A549 (cell line): ENCODE measurements around the gene CASK. TPM values are rescaled to one million over a fixed set of nuclear protein-coding genes. Genes with fewer than 3 reads are reported as not detected.
A peak's percentile ranks its signal among the peaks of the same experiment; 100 is the strongest.

Experiments used
- ATAC-seq, 2 experiments: fragments of 200-7000 bp in 1 of 2; fragments of >200 bp in 1 of 2; cut with Nextera tagmentation in 1 of 2; cut with Tn5 transposase in 1 of 2; 3 replicates each; pipeline versions ENCODE4 v1.8.0 to v1.9.1; 2018 to 2020; ENCODE audit warnings: mild to moderate bottlenecking in 1 of 2, moderate library complexity in 1 of 2
- CTCF ChIA-PET: fragments of 300-600 bp; sonication (Branson Sonifier 250); formaldehyde crosslinking; extraction: SDS; loops from one replicate; lab custom pipeline; 2021; ENCODE audit warnings: antibody characterized with exemption, inconsistent platforms; lab: Yijun Ruan, JAX
- POLR2A ChIA-PET: fragments of 350-600 bp; formaldehyde crosslinking; extraction: SDS; loops from one replicate; lab custom pipeline; 2021; ENCODE audit warnings: antibody characterized with exemption, inconsistent platforms; lab: Yijun Ruan, JAX
- DNase-seq, 2 experiments: peaks; one replicate each; pipeline versions ENCODE4 v3.0.0 to v3.0.0-alpha.2; 2011 to 2016; ENCODE audit warnings: low read depth in 1 of 2, low spot score in 1 of 2
- FAIRE-seq: peaks from 2 replicates; lab custom pipeline; 2011; peaks lifted over from hg19 to GRCh38; lab: Jason Lieb, UNC
- H3K27ac ChIP-seq, 2 experiments: fragments of >200 bp; sonication (Bioruptor Twin); formaldehyde crosslinking; 3 replicates each; pipeline ENCODE4 v1.5.1; 2016 to 2017
- H3K4me1 ChIP-seq: fragments of >200 bp; sonication (Bioruptor Twin); formaldehyde crosslinking; 3 replicates; pipeline ENCODE4 v1.6.1; 2016
- H3K4me2 ChIP-seq: fragments of >200 bp; sonication (Bioruptor Twin); formaldehyde crosslinking; 3 replicates; pipeline ENCODE4 v1.6.1; 2016
- H3K4me3 ChIP-seq: fragments of >200 bp; sonication (Bioruptor Twin); formaldehyde crosslinking; 3 replicates; pipeline ENCODE4 v1.5.1; 2016
- H3K9me3 ChIP-seq: fragments of >200 bp; sonication (Bioruptor Twin); formaldehyde crosslinking; 3 replicates; pipeline ENCODE4 v1.6.1; 2016
- BHLHE40 ChIP-seq: IDR thresholded peaks from 2 replicates; pipeline ENCODE4 v1.6.1; 2012; ENCODE audit warnings: low read depth, low read length, inconsistent platforms
- CBX2 ChIP-seq: fragments of 200-600 bp; sonication (generic); IDR thresholded peaks from 2 replicates; pipeline ENCODE4 v1.6.1; 2016; ENCODE audit warnings: low read depth, mild to moderate bottlenecking, borderline replicate concordance
- CHD4 ChIP-seq: fragments of 200-600 bp; sonication (generic); IDR thresholded peaks from 2 replicates; pipeline ENCODE4 v1.6.1; 2016; ENCODE audit warnings: antibody characterized with exemption, mild to moderate bottlenecking, borderline replicate concordance
- EHF ChIP-seq: fragments of 250-450 bp; sonication (Bioruptor Pico); IDR thresholded peaks from 2 replicates; pipeline ENCODE4 v1.5.0; 2020; ENCODE audit warnings: mild to moderate bottlenecking
- EHMT2 ChIP-seq: fragments of 200-600 bp; sonication (generic); IDR thresholded peaks from 2 replicates; pipeline ENCODE4 v1.6.1; 2016; ENCODE audit warnings: antibody characterized with exemption, low read depth, mild to moderate bottlenecking, moderate library complexity
- EP300 ChIP-seq, 2 experiments: fragments of >200 bp; sonication (Bioruptor Twin); formaldehyde crosslinking; IDR thresholded peaks; 2 replicates in 1 of 2; 3 replicates in 1 of 2; pipeline ENCODE4 v1.6.1; 2016 to 2017
- ESRRA ChIP-seq: fragments of 150-350 bp; IDR thresholded peaks from 2 replicates; pipeline ENCODE4 v1.6.1; 2014; ENCODE audit warnings: mild to moderate bottlenecking, low read length, borderline replicate concordance
- FOSL2 ChIP-seq, 2 experiments: fragments of 450-650 bp in 1 of 2; fragments of >200 bp in 1 of 2; sonication (Bioruptor Twin) in 1 of 2; formaldehyde crosslinking; IDR thresholded peaks; 2 replicates each; pipeline versions ENCODE4 v1.5.0 to v1.6.1; 2016 to 2020; ENCODE audit warnings: mild to moderate bottlenecking in 1 of 2, moderate library complexity in 1 of 2
- FOXS1 ChIP-seq: fragments of 250-450 bp; sonication (Bioruptor Pico); IDR thresholded peaks from 2 replicates; pipeline ENCODE4 v1.5.0; 2020; ENCODE audit warnings: mild to moderate bottlenecking, moderate library complexity
- HES2 ChIP-seq: fragments of >200 bp; sonication (Bioruptor Twin); formaldehyde crosslinking; IDR thresholded peaks from 2 replicates; pipeline ENCODE4 v1.6.1; 2016
- HOXA7 ChIP-seq: fragments of 250-450 bp; sonication (Bioruptor Pico); IDR thresholded peaks from 2 replicates; pipeline ENCODE4 v1.5.0; 2020; ENCODE audit warnings: mild to moderate bottlenecking, moderate library complexity
- HOXB13 ChIP-seq: fragments of 250-450 bp; sonication (Bioruptor Pico); IDR thresholded peaks from 2 replicates; pipeline ENCODE4 v1.5.0; 2020; ENCODE audit warnings: low read depth, mild to moderate bottlenecking, moderate library complexity
- MAFK ChIP-seq: fragments of 450-650 bp; IDR thresholded peaks from 2 replicates; pipeline ENCODE4 v1.6.1; 2014; ENCODE audit not compliant: partially characterized antibody
- MAZ ChIP-seq: fragments of 150-350 bp; IDR thresholded peaks from 2 replicates; pipeline ENCODE4 v1.6.1; 2014; ENCODE audit warnings: antibody characterized with exemption, low read depth, low read length, borderline replicate concordance
- MYC ChIP-seq: IDR thresholded peaks from 2 replicates; pipeline ENCODE4 v1.6.1; 2012; ENCODE audit warnings: mild to moderate bottlenecking, inconsistent platforms, low read length, improper control_type of control experiment, borderline replicate concordance
- NPAS2 ChIP-seq: fragments of 250-450 bp; sonication (Bioruptor Pico); IDR thresholded peaks from 2 replicates; pipeline ENCODE4 v1.8.0; 2022; ENCODE audit warnings: mild to moderate bottlenecking, moderate library complexity, borderline replicate concordance
- NR3C1 ChIP-seq: fragments of >200 bp; sonication (Bioruptor Twin); formaldehyde crosslinking; IDR thresholded peaks from 3 replicates; pipeline ENCODE4 v1.6.1; 2017
- POLR2A ChIP-seq: IDR thresholded peaks from 2 replicates; pipeline ENCODE4 v1.6.1; 2012; ENCODE audit warnings: mild to moderate bottlenecking, low read length
- POLR2AphosphoS2 ChIP-seq: conservative IDR thresholded peaks from 2 replicates; pipeline ENCODE4 v1.6.1; 2012; ENCODE audit warnings: low read length, improper control_type of control experiment, inconsistent platforms
- REST ChIP-seq: fragments of 200-600 bp; sonication (generic); IDR thresholded peaks from 2 replicates; pipeline ENCODE4 v1.6.1; 2016; ENCODE audit warnings: antibody characterized with exemption, mild to moderate bottlenecking, moderate library complexity
- SMC3 ChIP-seq: fragments of >200 bp; sonication (Bioruptor Twin); formaldehyde crosslinking; IDR thresholded peaks from 3 replicates; pipeline ENCODE4 v1.6.1; 2018; ENCODE audit warnings: inconsistent platforms
- TFCP2L1 ChIP-seq: fragments of 250-450 bp; sonication (Bioruptor Pico); IDR thresholded peaks from 2 replicates; pipeline ENCODE4 v1.5.0; 2021; ENCODE audit warnings: mild to moderate bottlenecking
- TP53 ChIP-seq: fragments of 250-450 bp; sonication (Bioruptor Pico); IDR thresholded peaks from 2 replicates; pipeline ENCODE4 v1.5.0; 2021; ENCODE audit warnings: mild to moderate bottlenecking, moderate library complexity
- USF2 ChIP-seq: fragments of 450-650 bp; IDR thresholded peaks from 2 replicates; pipeline ENCODE4 v1.6.1; 2014; ENCODE audit warnings: antibody characterized with exemption
- ZC3H11A ChIP-seq: fragments of 450-650 bp; IDR thresholded peaks from 2 replicates; pipeline ENCODE4 v1.6.1; 2014; ENCODE audit warnings: antibody characterized with exemption, mild to moderate bottlenecking
- ZSCAN20 ChIP-seq: fragments of 250-450 bp; sonication (Bioruptor Pico); IDR thresholded peaks from 2 replicates; pipeline ENCODE4 v1.8.0; 2022; ENCODE audit warnings: mild to moderate bottlenecking, moderate library complexity
- WGBS: methylation state at CpG from one replicate; pipeline ENCODE4 v1.1.6; 2017; ENCODE audit errors: missing lambda C conversion rate; 5-methylcytosine and 5-hydroxymethylcytosine counted together
- polyA plus RNA-seq, 4 experiments: library from polyadenylated mRNA; depleted of rRNA in 3 of 4; stranded (reverse); fragments of >200 nt; fragmentation: RNase III in 1 of 4; extraction: RNeasy Plus Mini Kit Qiagen cat#74134 plus additional on column Dnase treatment in 1 of 4; gene quantifications; 2 replicates in 3 of 4; 3 replicates in 1 of 4; pipeline ENCODE4 v1.2.3, GENCODE V29; 2011 to 2017
- TF ChIP-seq, protein P1 (sequence below): IDR thresholded peaks from 2 replicates; pipeline ENCODE4 v1.6.1; 2012; ENCODE audit warnings: low read depth, borderline replicate concordance
- TF ChIP-seq, protein P2 (sequence below): fragments of 250-450 bp; sonication (Bioruptor Pico); IDR thresholded peaks from 2 replicates; pipeline ENCODE4 v1.5.0; 2020; ENCODE audit warnings: low read depth, mild to moderate bottlenecking, moderate library complexity

Gene CASK
- polyA plus RNA-seq, 2 of the 4 experiments (the other 2 are of a cell fraction) = 23.3 to 57.6 TPM

GRCh38 chrX:41507919-41508318 is 415.4 kb downstream of the CASK start:
- FAIRE-seq = no peak
- ATAC-seq = no peak
- WGBS = 84% methylated on average over 4 of the region's 4 CpGs
- Histone ChIP-seq H3K27ac (no peak overlapping the region), H3K4me2 (no peak overlapping the region), H3K4me3 (no peak overlapping the region), H3K9me3 (no peaks in the 10 kb centered on the region), H3K4me1 (no peaks in the 10 kb centered on the region)
- ChIA-PET POLR2A (interaction anchor here (0.6 kb wide), 1 partner anchor 224 kb away, joined by 3 read pairs; no protein-coding TSS in a partner anchor), CTCF (no interaction called here)
- DNase-seq = no peak
- TF ChIP-seq CBX2 (no peak), EHF (CRISPR knock-in tag) (no peak), FOSL2 (IDR thresholded peaks at IDR 0.05) (no peak), FOSL2 (CRISPR knock-in tag; IDR thresholded peaks at IDR 0.05) (no peak), TFCP2L1 (CRISPR knock-in tag) (no peak), TP53 (CRISPR knock-in tag) (no peak), BHLHE40 (no peak), MAZ (no peak), HES2 (no peak), CHD4 (no peak)
- TF ChIP-seq, protein P1, sequence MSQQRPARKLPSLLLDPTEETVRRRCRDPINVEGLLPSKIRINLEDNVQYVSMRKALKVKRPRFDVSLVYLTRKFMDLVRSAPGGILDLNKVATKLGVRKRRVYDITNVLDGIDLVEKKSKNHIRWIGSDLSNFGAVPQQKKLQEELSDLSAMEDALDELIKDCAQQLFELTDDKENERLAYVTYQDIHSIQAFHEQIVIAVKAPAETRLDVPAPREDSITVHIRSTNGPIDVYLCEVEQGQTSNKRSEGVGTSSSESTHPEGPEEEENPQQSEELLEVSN = no peak
- TF ChIP-seq, protein P2, sequence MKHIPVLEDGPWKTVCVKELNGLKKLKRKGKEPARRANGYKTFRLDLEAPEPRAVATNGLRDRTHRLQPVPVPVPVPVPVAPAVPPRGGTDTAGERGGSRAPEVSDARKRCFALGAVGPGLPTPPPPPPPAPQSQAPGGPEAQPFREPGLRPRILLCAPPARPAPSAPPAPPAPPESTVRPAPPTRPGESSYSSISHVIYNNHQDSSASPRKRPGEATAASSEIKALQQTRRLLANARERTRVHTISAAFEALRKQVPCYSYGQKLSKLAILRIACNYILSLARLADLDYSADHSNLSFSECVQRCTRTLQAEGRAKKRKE = no peak

GRCh38 chrX:41502004-41502403 is 421.4 kb downstream of the CASK start:
- POLR2A ChIA-PET = no interaction called here
- Histone ChIP-seq H3K27ac (no peak overlapping the region), H3K9me3 (no peaks in the 10 kb centered on the region), H3K4me2 (no peak overlapping the region), H3K4me3 (no peak overlapping the region), H3K4me1 (no peaks in the 10 kb centered on the region)
- DNase-seq (no peak), FAIRE-seq (peak; percentile 92), ATAC-seq (no peak)
- WGBS = 95% methylated on average over 1 of the region's 1 CpG
- TF ChIP-seq FOSL2 (IDR thresholded peaks at IDR 0.05) = no peak
- TF ChIP-seq FOSL2 (CRISPR knock-in tag; IDR thresholded peaks at IDR 0.05) = no peak
- TF ChIP-seq FOXS1 (CRISPR knock-in tag) = no peak
- TF ChIP-seq MAFK = no peak
- CTCF ChIA-PET = no interaction called here

GRCh38 chrX:41499984-41500383 is 423.4 kb downstream of the CASK start:
- TF ChIP-seq MYC (no peak), ZC3H11A (no peak), ZSCAN20 (CRISPR knock-in tag) (no peak), EHMT2 (no peak), POLR2A (no peak), FOSL2 (IDR thresholded peaks at IDR 0.05) (no peak), FOSL2 (CRISPR knock-in tag; IDR thresholded peaks at IDR 0.05) (no peak), HOXB13 (CRISPR knock-in tag) (no peak), POLR2AphosphoS2 (no peak), NPAS2 (CRISPR knock-in tag) (no peak), REST (no peak), ESRRA (no peak), SMC3 (no peak), CBX2 (no peak), NR3C1 (no peak), HOXA7 (CRISPR knock-in tag) (no peak), USF2 (no peak), EP300 (IDR thresholded peaks at IDR 0.05) (no peak), FOXS1 (CRISPR knock-in tag) (no peak)
- TF ChIP-seq, protein P1 = no peak
- no peak for FAIRE-seq
- ATAC-seq = no peak
- ChIA-PET POLR2A (no interaction called here), CTCF (no interaction called here)
- Histone ChIP-seq H3K9me3 (no peaks in the 10 kb centered on the region), H3K4me3 (no peak overlapping the region), H3K4me1 (no peaks in the 10 kb centered on the region), H3K4me2 (no peak overlapping the region), H3K27ac (no peak overlapping the region)
- no peak for DNase-seq
- 17% methylated on average over 2 of the region's 3 CpGs for WGBS
